GM19463 (cell line): ENCODE measurements around the gene NKX2-4.
"Not testable (repeated sequence)": the region's sequence is repeated elsewhere in the genome, so short reads cannot be mapped to it uniquely, and the experiment has no call there.

Experiments
- ATAC-seq: cut with Tn5 transposase; IDR thresholded peaks from one replicate; pipeline ENCODE4 v1.9.1; 2021; ENCODE audit warnings: mild to moderate bottlenecking, moderate library complexity; ENCODE audit not compliant: unreplicated experiment

The NKX2-4 gene

GRCh38 chr20:21394551-21394950 is 2.8 kb downstream of the NKX2-4 start:
- no peak for ATAC-seq

GRCh38 chr20:21393816-21394519 is 3.4 kb downstream of the NKX2-4 start:
- ATAC-seq: no peak

DNA sequence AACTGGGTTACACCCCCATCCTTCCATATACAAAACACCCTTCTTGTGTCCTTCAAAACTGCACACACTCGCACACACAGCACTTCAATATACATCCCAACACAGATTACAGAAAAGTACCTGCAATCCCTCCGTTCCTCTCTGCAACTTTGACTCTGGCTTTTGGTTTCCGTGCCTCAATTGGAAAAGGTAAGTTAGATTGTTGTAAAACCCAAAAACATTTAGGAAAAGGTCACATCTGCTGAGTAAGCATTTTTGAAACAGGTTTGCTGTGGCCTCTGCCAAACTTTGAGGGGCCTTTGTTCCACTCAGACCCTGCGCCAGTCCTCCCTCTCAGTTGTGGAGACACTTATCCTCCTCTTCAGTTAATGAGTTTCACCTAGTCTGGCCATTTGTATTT is 4.2 kb downstream of the NKX2-4 start:
- ATAC-seq: no peak

DNA sequence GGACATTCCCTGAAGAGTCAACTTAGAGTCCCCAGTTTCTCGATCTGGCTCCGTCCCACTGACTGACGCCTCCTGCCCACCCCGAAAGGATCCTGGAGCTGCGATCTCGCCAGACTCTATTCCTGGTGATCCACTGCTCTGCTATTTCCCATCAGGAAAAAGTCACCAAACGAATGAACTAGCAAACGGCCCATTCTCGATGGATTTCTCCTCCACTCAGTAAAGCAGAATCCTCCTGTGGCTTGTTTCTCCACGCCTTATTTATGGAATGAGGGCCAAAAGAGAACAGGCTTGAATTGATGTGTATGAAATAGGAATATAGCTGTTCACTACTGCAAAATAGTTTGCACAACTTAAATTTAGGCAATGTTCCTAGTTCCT is 5.4 kb downstream of the NKX2-4 start:
- ATAC-seq: no peak

DNA sequence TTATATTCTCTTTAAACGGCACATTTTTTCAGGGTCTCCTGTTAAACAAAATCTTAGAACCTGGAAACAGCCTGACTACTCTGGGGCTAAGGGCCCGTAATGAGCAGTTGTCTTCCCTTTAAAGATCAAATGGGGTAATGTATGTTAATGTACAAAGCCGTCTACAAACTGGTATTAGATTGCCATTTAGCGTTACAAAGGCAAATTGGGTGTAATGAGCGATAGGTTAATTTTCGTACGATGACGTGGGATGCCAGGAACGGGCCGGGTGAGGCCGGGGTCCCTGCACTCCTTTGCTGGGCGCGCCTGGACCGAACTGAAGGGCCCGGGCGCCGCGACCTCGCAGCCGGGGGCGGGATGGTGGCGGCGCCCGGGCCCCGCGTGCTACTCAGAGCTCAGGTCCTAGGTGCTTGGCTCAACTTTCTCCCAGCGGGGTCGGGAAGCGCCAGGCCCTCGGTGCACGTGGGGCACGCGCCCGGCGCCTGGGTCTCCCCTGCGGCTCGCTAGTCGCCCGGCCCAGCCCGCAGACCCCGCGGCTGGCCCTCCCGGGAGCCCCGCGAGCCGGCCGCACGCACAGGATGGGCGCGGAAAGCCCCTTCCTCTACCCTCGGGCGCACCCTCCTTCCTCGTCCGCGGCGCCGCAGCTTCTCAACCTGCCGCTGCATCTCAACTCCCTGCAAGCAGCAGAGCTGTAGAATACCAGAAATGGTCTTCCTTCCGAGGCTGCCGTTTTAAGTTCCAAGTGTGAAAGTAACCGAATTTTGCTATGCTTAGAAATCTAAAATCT is 5.9 kb downstream of the NKX2-4 start:
- no peak for ATAC-seq

GRCh38 chr20:21390768-21391167 is 6.6 kb downstream of the NKX2-4 start:
- ATAC-seq: no peak

- no peak for ATAC-seq
These were observed 8.0 kb downstream of the NKX2-4 start for GRCh38 chr20:21389368-21389767.

- ATAC-seq: no peak
These were observed 8.8 kb downstream of the NKX2-4 start for GRCh38 chr20:21388566-21388965.

DNA sequence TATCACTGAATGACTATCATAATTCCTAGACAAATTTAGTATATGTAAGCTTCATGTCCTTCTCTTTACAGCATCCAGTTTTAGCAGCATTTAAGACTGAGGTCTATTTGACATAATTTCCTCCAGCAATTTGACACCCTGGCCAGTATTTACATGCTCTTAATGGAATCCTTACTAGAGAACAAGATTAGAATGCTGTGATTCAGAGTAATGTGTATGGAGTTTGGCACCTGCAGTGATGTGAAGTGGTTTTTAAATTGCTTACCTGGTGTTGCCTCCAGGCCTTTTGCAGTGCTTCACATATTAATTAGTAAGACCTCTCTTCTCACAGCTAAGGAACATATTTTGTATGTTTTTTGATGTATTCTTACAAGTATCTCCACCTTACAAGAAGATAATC is 9.8 kb downstream of the NKX2-4 start:
- no peak for ATAC-seq

- ATAC-seq: no peak
These were observed 11.2 kb downstream of the NKX2-4 start for GRCh38 chr20:21386111-21386510.

DNA sequence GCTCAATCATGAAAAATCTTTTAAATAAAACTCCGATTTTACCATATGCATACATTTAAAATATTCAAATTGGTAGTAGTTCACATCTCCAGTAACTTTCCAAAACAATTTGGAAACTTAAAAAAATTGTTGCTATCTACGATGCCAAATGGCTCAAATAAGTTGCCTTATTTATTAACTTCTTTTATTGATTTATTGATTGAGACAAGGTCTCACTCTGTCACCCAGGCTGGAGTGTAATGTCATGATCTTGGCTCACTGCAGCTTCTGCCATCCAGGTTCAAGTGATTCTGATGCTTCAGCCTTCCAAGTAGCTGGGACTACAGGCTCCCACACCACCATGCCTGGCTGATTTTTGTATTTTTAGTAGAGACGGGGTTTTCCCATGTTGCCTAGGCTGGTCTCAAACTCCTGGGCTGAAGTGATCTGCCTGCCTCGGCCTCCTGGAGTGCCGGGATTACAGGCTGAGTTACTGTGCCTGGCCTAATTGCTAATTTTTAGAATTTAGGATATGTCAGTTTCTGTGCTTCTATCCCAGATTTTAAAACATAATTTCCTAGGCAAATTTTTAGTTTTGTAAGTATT is 12.9 kb downstream of the NKX2-4 start:
- no peak for ATAC-seq

DNA sequence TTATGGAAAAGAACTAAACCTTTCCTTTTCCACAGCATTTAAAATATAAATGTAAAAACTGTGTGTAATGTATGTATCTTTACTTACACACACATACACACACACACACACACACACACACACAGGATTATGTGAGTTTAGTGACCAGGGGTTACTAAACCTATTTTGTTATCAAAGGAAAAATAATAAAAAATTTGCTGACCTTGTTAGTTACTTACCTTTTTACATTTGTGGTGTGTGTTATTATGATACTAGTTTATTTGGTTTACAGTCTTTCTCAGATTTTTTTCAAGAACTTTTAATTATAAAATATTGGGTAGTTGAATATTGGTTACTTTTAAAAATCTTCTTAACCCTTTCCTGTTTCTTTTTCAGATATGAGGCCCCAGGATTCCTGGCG is 15.7 kb downstream of the NKX2-4 start:
- no peak for ATAC-seq

GRCh38 chr20:21380711-21381110 is 16.6 kb downstream of the NKX2-4 start:
- ATAC-seq: no peak

DNA sequence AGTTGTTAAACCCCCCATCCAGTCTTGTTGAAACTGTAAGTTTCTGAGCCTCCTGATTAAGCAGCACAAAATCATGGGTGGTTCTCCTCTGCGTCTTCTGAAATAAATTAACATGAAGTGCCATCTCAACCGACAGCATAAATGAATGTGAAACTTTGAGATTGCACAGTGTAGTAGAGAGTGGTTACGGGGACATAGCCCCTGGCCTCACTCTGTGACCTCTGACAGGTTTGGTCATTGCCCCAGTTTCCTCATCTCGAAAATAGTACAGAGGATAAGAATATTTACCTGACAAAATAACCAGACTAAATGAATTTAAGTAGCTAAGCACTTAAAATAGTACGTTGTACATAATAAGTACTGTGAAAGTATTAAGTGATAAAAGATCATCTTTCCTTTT is 19.1 kb downstream of the NKX2-4 start:
- no peak for ATAC-seq

GRCh38 chr20:21377701-21378100 is 19.6 kb downstream of the NKX2-4 start:
- ATAC-seq: no peak

DNA sequence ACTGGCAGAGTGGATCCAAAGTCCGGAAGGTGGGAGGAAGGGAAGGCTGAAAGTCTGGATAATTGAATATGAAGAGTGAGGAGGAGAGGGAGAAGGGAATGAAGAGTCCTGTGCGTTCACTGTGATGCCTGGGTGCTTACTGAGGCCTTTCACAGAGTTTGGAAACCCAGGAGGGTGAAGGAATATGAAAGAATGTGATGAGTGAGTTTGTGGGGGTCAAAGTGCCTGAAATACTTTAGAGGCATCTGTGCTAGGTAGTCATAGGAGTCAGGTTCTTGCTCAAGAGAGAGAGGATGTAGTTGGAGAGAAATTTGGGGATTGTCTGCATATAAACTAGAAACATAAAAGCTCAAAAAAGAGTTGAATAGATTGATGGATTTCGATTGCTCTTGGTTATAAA is 20.7 kb downstream of the NKX2-4 start:
- ATAC-seq: no peak

GRCh38 chr20:21373436-21373835 is 23.9 kb downstream of the NKX2-4 start:
- ATAC-seq: no peak

DNA sequence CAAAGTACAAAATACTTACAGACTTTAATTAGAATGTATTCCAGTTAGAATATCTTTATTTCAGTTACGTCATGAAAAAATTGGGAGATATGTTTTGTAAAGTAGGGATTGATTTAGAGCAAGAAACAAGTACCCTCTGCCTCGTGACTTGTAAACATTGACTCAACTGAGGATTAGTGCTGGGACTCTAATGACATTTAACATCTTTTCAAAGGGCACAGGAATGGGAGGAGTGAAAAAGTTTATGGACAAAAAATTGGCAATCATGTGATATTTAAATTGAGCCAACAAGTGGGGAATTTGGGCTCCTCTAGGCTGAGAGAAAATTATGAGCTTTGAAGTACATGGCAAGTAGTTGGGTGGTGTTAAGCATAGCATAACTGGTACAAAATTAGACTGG is 25.3 kb downstream of the NKX2-4 start:
- no peak for ATAC-seq

DNA sequence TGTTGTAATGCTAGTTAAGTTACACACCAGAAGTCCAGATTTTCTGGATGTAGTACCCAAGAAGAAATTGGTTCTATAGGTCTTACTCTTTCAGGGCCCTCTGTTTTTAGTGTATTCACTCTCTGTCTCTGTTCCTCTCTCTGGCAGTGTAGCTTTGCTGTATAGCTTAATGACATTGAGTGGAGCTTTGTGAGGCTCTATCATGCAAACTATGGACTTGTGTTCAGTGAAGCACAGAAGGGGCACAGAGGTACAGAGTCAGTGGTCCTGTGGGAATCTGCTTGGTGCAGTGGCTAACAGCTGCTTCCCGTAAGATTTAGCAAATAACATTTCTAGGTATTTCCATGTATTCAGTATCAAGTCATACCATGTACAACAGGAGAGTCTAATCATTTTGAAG is 26.1 kb downstream of the NKX2-4 start:
- ATAC-seq: no peak

DNA sequence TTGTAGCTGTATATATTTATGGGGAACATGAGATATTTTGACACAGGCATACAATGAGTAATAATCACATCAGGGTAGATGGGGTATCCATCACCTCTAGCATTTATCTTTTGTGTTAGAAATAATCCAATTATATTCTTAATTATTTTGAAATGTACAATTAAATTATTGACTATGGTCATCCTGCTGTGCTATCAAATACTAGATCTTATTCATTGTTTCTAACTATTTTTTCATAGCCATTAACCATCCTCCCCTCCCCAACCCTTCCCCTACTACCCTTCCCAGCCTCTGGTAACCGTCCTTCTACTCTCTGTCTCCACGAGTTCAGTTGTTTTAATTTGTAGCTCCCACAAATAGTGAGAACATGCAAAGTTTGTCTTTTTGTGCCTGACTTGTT is 28.5 kb downstream of the NKX2-4 start:
- ATAC-seq: no peak

GRCh38 chr20:21366273-21366672 is 31.1 kb downstream of the NKX2-4 start:
- not testable (repeated sequence) for ATAC-seq

DNA sequence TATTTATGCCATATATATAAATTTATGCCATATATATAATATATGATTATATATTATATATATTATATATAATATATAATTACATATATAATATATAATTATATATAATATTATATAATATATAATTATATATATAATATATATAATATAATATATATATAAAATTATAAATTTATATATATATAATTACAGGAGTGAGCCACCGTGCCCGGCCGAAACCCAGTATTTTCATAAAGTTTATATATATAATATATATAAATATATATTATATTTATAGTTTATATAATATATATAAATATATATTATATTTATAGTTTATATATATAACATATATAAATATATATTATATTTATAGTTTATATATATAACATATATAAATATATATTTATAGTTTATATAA is 31.6 kb downstream of the NKX2-4 start:
- no peak for ATAC-seq
